ENCODE data around the gene EIF4H.
A peak's percentile ranks its signal among the peaks of the same experiment; 100 is the strongest.

Gene EIF4H

DNA sequence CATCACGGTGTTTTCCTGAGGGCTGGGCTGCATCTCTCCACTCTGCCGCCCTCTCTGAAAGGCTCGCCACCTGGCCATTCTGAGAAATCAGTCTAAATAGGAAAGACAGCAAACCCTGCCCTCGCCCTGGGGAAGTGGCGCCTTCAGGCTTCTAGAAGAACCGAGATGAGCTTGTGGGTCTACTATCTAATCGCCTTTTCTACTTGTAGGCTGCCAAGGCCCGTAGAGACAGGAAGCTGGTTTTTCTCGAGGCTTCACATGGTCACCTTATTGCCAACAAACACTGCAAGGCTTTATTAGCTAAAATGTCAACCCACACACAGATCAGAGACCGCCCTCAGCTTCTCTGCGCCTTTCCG, 57.1 kb downstream of the EIF4H start:
- peak; percentile 42; the same call in 1 of the 2 replicates for TF ChIP-seq POLR2AphosphoS5 (IDR thresholded peaks at IDR 0.05; ENCODE audit: low read depth, low read length)
- TF ChIP-seq POU2F2 (IDR thresholded peaks at IDR 0.05; ENCODE audit: low read depth, low read length), result no peak
- peak; percentile 56 for TF ChIP-seq SPI1 (IDR thresholded peaks at IDR 0.05; ENCODE audit: low read depth, low read length)
- no peak for TF ChIP-seq POLR2A (IDR thresholded peaks at IDR 0.05; ENCODE audit: low read depth, low read length)
- no peak for TF ChIP-seq TAF1 (IDR thresholded peaks at IDR 0.05; ENCODE audit: low read depth, low read length)
- TF ChIP-seq PAX5 (IDR thresholded peaks at IDR 0.05; ENCODE audit: insufficient read depth, low read length, severe bottlenecking), result no peak
- FAIRE-seq (peak; percentile 9), DNase-seq (ENCODE audit: insufficient read length, low spot score) (no peak)

DNA sequence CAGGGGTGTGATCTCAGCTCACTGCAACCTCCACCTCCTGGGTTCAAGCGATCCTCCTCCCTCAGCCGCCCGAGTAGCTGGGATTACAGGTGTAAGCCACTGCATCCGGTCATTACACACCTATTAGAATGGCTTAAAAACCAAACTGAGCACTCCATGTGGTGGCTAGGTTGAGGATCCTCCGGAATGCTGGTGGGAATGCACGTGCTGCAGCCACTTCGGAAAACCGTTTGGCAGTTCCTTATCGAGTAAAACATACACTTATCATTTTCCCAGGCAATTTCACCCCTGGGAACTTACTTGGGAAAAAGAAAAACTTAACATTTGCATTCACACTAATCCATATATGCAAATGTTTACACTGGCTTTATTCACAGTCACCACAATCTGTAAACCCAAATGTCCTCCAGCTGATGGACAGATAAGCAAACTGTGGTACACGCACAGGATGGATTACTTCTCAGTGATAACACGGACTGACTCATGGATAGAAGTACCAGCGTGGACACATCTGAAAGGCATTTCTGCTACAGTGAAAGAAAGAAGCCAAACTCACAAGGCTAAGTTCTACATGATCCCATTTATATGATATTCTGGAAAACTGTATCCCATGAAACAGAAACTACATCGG, 59.6 kb downstream of the EIF4H start:
- TF ChIP-seq POU2F2 (IDR thresholded peaks at IDR 0.05; ENCODE audit: low read depth, low read length) (no peak), POLR2A (IDR thresholded peaks at IDR 0.05; ENCODE audit: low read depth, low read length) (no peak), SPI1 (IDR thresholded peaks at IDR 0.05; ENCODE audit: low read depth, low read length) (no peak), PAX5 (IDR thresholded peaks at IDR 0.05; ENCODE audit: insufficient read depth, low read length, severe bottlenecking) (no peak), TAF1 (IDR thresholded peaks at IDR 0.05; ENCODE audit: low read depth, low read length) (no peak), POLR2AphosphoS5 (IDR thresholded peaks at IDR 0.05; ENCODE audit: low read depth, low read length) (no peak)
- DNase-seq (ENCODE audit: insufficient read length, low spot score), result no peak
- no peak for FAIRE-seq

DNA sequence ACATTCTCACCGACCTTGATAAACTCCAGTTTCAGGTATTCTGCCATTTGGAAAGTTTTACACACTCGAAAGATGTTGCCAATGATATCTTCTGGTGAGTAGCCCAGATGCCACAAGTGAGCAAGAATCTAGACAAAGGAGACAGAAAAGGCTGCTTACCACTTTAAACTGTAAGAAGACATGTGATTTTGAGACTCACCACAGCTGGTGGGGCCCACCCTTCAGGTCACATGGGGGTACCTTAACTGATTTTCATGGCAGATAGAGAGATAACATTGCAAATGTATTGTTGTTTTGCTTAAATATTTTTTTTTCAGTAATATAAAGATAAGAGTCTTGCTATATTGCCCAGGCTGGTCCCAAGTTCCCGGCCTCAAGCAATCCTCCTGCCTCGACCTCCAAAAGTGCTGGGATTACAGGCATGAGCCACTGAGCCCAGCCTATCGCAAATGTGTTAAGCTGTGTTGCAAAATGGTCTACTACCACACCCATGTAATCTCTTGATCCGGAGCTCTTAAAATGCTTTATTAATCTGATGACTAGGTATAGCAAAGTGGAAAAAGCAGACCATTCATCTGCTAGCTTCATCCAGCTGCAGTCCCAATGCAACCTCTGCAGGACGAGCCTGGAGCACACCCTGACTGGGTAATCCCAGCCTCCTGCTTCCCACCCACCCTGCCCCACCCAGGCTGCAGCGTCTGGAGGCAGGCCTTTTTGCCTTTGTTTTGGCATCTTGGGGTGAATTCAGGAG, 61.5 kb downstream of the EIF4H start:
- DNase-seq (ENCODE audit: insufficient read length, low spot score) (no peak), FAIRE-seq (no peak)
- TF ChIP-seq TAF1 (IDR thresholded peaks at IDR 0.05; ENCODE audit: low read depth, low read length) (no peak), POLR2A (IDR thresholded peaks at IDR 0.05; ENCODE audit: low read depth, low read length) (no peak), POU2F2 (IDR thresholded peaks at IDR 0.05; ENCODE audit: low read depth, low read length) (no peak), SPI1 (IDR thresholded peaks at IDR 0.05; ENCODE audit: low read depth, low read length) (no peak), PAX5 (IDR thresholded peaks at IDR 0.05; ENCODE audit: insufficient read depth, low read length, severe bottlenecking) (no peak), POLR2AphosphoS5 (IDR thresholded peaks at IDR 0.05; ENCODE audit: low read depth, low read length) (no peak)

DNA sequence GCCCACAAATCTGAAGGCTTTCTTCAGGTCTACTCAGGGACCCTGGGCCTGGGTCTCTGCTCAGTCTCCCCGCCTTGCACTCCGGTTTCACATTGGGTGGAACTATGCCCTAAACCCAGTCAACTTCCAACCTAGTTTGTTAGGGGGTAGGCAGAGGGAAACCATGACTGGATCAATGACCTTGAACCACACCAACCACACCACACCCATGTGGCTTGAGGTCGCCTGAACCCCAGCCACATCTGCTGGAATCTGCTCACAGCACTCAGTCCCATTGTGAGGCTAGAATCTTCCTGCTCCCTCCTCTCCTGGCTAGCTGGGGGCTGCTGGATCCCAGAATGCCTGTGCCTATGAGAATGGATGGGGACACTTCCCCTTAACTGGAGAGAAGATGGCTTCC, 62.1 kb downstream of the EIF4H start:
- FAIRE-seq (no peak), DNase-seq (ENCODE audit: insufficient read length, low spot score) (no peak)
- TF ChIP-seq SPI1 (IDR thresholded peaks at IDR 0.05; ENCODE audit: low read depth, low read length) (no peak), POLR2A (IDR thresholded peaks at IDR 0.05; ENCODE audit: low read depth, low read length) (no peak), TAF1 (IDR thresholded peaks at IDR 0.05; ENCODE audit: low read depth, low read length) (no peak), POLR2AphosphoS5 (IDR thresholded peaks at IDR 0.05; ENCODE audit: low read depth, low read length) (no peak), POU2F2 (IDR thresholded peaks at IDR 0.05; ENCODE audit: low read depth, low read length) (no peak), PAX5 (IDR thresholded peaks at IDR 0.05; ENCODE audit: insufficient read depth, low read length, severe bottlenecking) (no peak)

DNA sequence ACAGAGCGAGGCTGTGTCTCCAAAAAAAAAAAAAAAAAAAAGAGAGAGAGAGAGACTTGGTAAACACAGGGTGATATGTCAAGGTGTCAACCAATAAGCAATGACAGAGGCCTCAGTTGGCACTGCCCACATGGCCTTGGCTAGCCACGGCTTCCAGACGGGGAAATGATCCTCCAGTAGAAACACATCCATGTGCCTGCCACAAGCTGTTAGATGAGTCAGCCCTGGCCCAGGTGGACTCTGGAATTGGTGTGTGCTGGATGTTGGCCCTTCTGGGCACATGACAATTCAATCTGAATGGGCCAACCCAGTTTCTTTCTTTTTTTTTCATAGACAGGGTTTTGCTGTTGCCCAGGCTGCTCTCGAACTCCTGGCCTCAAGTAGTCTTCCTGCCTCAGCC, 66.3 kb downstream of the EIF4H start:
- no peak for TF ChIP-seq POLR2AphosphoS5 (IDR thresholded peaks at IDR 0.05; ENCODE audit: low read depth, low read length)
- TF ChIP-seq TAF1 (IDR thresholded peaks at IDR 0.05; ENCODE audit: low read depth, low read length), result no peak
- no peak for TF ChIP-seq PAX5 (IDR thresholded peaks at IDR 0.05; ENCODE audit: insufficient read depth, low read length, severe bottlenecking)
- TF ChIP-seq SPI1 (IDR thresholded peaks at IDR 0.05; ENCODE audit: low read depth, low read length), result no peak
- TF ChIP-seq POLR2A (IDR thresholded peaks at IDR 0.05; ENCODE audit: low read depth, low read length), result no peak
- no peak for TF ChIP-seq POU2F2 (IDR thresholded peaks at IDR 0.05; ENCODE audit: low read depth, low read length)
- DNase-seq (ENCODE audit: insufficient read length, low spot score) (no peak), FAIRE-seq (no peak)

DNA sequence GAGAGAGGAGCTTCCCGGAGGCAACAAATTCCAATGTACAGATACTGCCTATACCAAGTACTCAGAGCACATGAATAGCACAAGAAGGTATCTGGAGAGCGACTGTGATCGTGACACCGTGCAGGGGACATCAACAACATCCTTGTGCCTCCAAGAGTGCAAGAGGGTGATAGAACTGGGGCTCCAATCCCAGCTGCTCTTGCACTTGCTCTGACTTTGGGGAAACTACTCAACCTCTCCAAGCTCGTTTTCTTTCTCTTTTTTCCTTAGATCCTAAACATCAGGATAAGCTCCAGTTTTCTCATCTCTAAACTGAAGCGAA, 67.9 kb downstream of the EIF4H start:
- no peak for TF ChIP-seq TAF1 (IDR thresholded peaks at IDR 0.05; ENCODE audit: low read depth, low read length)
- TF ChIP-seq SPI1 (IDR thresholded peaks at IDR 0.05; ENCODE audit: low read depth, low read length), result no peak
- TF ChIP-seq POU2F2 (IDR thresholded peaks at IDR 0.05; ENCODE audit: low read depth, low read length), result no peak
- TF ChIP-seq POLR2AphosphoS5 (IDR thresholded peaks at IDR 0.05; ENCODE audit: low read depth, low read length), result no peak
- no peak for FAIRE-seq
- DNase-seq (ENCODE audit: insufficient read length, low spot score), result no peak

DNA sequence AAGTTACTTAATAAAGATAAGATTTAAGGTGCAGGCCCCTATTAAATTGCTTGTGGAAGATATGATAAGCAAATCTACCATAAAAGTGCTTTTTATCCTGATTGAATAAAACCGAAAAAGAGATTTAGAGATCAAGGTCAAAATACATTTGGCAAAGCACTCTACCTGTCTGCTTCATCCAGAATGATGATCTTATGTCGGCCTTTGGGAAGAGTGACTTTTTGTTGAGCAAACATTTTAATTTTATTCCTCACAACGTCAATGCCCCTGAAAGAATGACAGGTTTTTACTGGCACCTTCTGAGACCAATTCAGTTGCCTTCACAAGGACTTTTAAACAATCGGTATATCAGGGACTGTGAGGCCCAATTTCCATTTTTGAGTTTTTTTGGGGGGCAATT, 72.3 kb downstream of the EIF4H start:
- FAIRE-seq (no peak), DNase-seq (ENCODE audit: insufficient read length, low spot score) (no peak)
- TF ChIP-seq TAF1 (IDR thresholded peaks at IDR 0.05; ENCODE audit: low read depth, low read length) (no peak), POU2F2 (IDR thresholded peaks at IDR 0.05; ENCODE audit: low read depth, low read length) (no peak), SPI1 (IDR thresholded peaks at IDR 0.05; ENCODE audit: low read depth, low read length) (no peak), POLR2A (IDR thresholded peaks at IDR 0.05; ENCODE audit: low read depth, low read length) (no peak), PAX5 (IDR thresholded peaks at IDR 0.05; ENCODE audit: insufficient read depth, low read length, severe bottlenecking) (no peak), POLR2AphosphoS5 (IDR thresholded peaks at IDR 0.05; ENCODE audit: low read depth, low read length) (no peak)
